CD4-positive, alpha-beta T cell (primary cell): ENCODE results near the gene KCNG1. TPM values are rescaled to one million over a fixed set of nuclear protein-coding genes. Genes with fewer than 3 reads are reported as not detected.

Experiments used
- ATAC-seq: fragments of 200-7000 bp; cut with Tn5 transposase; one replicate; pipeline ENCODE4 v1.10.0; 2022; ENCODE audit warnings: mild to moderate bottlenecking; ENCODE audit not compliant: poor library complexity
- CTCF ChIA-PET: fragments of 350-600 bp; sonication (Branson Sonifier 250); formaldehyde crosslinking; loops from one replicate; lab custom pipeline; 2021; ENCODE audit warnings: antibody characterized with exemption, inconsistent platforms; lab: Charles Lee
- POLR2A ChIA-PET: fragments of 350-600 bp; sonication (Branson Sonifier 250); formaldehyde crosslinking; loops from one replicate; lab custom pipeline; 2021; ENCODE audit warnings: antibody characterized with exemption, inconsistent platforms; lab: Charles Lee
- DNase-seq, 14 experiments: peaks; one replicate each; pipeline ENCODE4 v3.0.0-alpha.2; 2013 to 2020; ENCODE audit warnings: mixed read lengths in 2 of 14
- H3K27ac ChIP-seq, 2 donors: one replicate each; pipeline versions ENCODE4 v1.5.1 to v1.7.0; 2013; ENCODE audit warnings: low read length in 2 of 2, low read depth in 1 of 2, mild to moderate bottlenecking in 1 of 2
- H3K27me3 ChIP-seq, 2 experiments: 1 replicate in 1 of 2; 2 replicates in 1 of 2; pipeline versions ENCODE4 v1.6.1 to v1.7.0; 2013; ENCODE audit warnings: low read length in 2 of 2, control low read depth in 1 of 2, mild to moderate bottlenecking in 1 of 2, moderate library complexity in 1 of 2; ENCODE audit not compliant: insufficient read depth in 2 of 2, control insufficient read depth in 1 of 2
- H3K36me3 ChIP-seq: one replicate; pipeline ENCODE4 v1.6.1; 2013; ENCODE audit warnings: low read length, control low read depth; ENCODE audit not compliant: insufficient read depth
- H3K4me1 ChIP-seq: one replicate; pipeline ENCODE4 v1.6.1; 2013; ENCODE audit warnings: low read length, control low read depth; ENCODE audit not compliant: insufficient read depth
- H3K4me3 ChIP-seq: one replicate; pipeline ENCODE4 v1.5.1; 2013; ENCODE audit warnings: mild to moderate bottlenecking, low read length, moderate library complexity
- H3K9me3 ChIP-seq, 2 experiments: 1 replicate in 1 of 2; 2 replicates in 1 of 2; pipeline versions ENCODE4 v1.6.1 to v1.7.0; 2013; ENCODE audit warnings: low read length in 2 of 2, mild to moderate bottlenecking in 2 of 2, control low read depth in 1 of 2, moderate library complexity in 1 of 2; ENCODE audit not compliant: control insufficient read depth in 1 of 2, insufficient read depth in 1 of 2
- H3K27ac Mint-ChIP-seq: one replicate; pipeline ENCODE4 v1.8.0; 2020; ENCODE audit warnings: mixed read lengths
- H3K27me3 Mint-ChIP-seq: one replicate; pipeline ENCODE4 v1.8.0; 2021; ENCODE audit warnings: mixed read lengths
- H3K36me3 Mint-ChIP-seq: one replicate; pipeline ENCODE4 v1.8.0; 2021; ENCODE audit warnings: low read depth, mixed read lengths
- H3K4me1 Mint-ChIP-seq: one replicate; pipeline ENCODE4 v1.8.0; 2021; ENCODE audit warnings: low read depth, mixed read lengths
- H3K4me3 Mint-ChIP-seq: one replicate; pipeline ENCODE4 v1.8.0; 2020; ENCODE audit warnings: mild to moderate bottlenecking, mixed read lengths
- H3K9me3 Mint-ChIP-seq: one replicate; pipeline ENCODE4 v1.8.0; 2020; ENCODE audit warnings: mixed read lengths
- CTCF ChIP-seq: fragments of 200-600 bp; IDR thresholded peaks from one replicate; pipeline ENCODE4 v1.8.0; 2022; ENCODE audit warnings: antibody characterized with exemption, mild to moderate bottlenecking
- intact Hi-C, 2 experiments: fragments of 100-400 bp; cut with DNase I in 1 of 2; cut with micrococcal nuclease in 1 of 2; formaldehyde crosslinking; loops; one replicate each; pipeline versions ENCODE4 v1.15.1 to v1.9.0; 2023 to 2025; cut with DNase I, micrococcal nuclease
- total RNA-seq, 174 experiments: library from RNA in 2 of 174; stranded (reverse) in 2 of 174; gene quantifications; one replicate each; pipeline ENCODE4 v1.2.3 and lab custom pipeline; 2021 to 2026

KCNG1 gene
- total RNA-seq, 2 experiments from 2014 or later: not detected

GRCh38 chr20:50996901-50997865, 25.7 kb downstream of the KCNG1 start:
- Histone ChIP-seq H3K27ac (no peak overlapping the region), H3K4me1 (no peaks in the 10 kb centered on the region), H3K9me3 (peaks cover 0 to 5% of the 10 kb centered on the region in 2 experiments), H3K27me3 (peaks cover 0 to 8% of the 10 kb centered on the region in 2 experiments), H3K4me3 (no peak overlapping the region), H3K36me3 (no peaks in the 10 kb centered on the region)
- DNase-seq: no peak
- Mint-ChIP-seq H3K4me1 (no peaks in the 10 kb centered on the region), H3K36me3 (no peaks in the 10 kb centered on the region), H3K9me3 (no peaks in the 10 kb centered on the region), H3K4me3 (no peak overlapping the region), H3K27ac (no peak overlapping the region), H3K27me3 (peaks cover 33% of the 10 kb centered on the region)
- intact Hi-C loops: no loop called here
- POLR2A ChIA-PET: no interaction called here
- CTCF ChIA-PET: no interaction called here
- no peak for ATAC-seq
- no peak for TF ChIP-seq CTCF

- peaks cover 0 to 5% of the 10 kb centered on the region in 2 experiments for H3K9me3 ChIP-seq
- Mint-ChIP-seq H3K27ac (no peak overlapping the region), H3K9me3 (no peaks in the 10 kb centered on the region), H3K36me3 (no peaks in the 10 kb centered on the region), H3K27me3 (peaks cover 30% of the 10 kb centered on the region), H3K4me1 (no peaks in the 10 kb centered on the region), H3K4me3 (no peak overlapping the region)
- intact Hi-C loops: no loop called here
- TF ChIP-seq CTCF: no peak
- POLR2A ChIA-PET: no interaction called here
- no peaks in the 10 kb centered on the region for H3K36me3 ChIP-seq
- peaks cover 0 to 8% of the 10 kb centered on the region in 2 experiments for H3K27me3 ChIP-seq
- no peak overlapping the region for H3K4me3 ChIP-seq
- H3K4me1 ChIP-seq: no peaks in the 10 kb centered on the region
- ATAC-seq (no peak), DNase-seq (no peak)
- no peak overlapping the region for H3K27ac ChIP-seq
- CTCF ChIA-PET: no interaction called here
These were observed 27.4 kb downstream of the KCNG1 start for GRCh38 chr20:50995506-50995905.

- H3K36me3 ChIP-seq: no peaks in the 10 kb centered on the region
- Mint-ChIP-seq H3K4me3 (no peak overlapping the region), H3K4me1 (no peaks in the 10 kb centered on the region), H3K36me3 (no peaks in the 10 kb centered on the region), H3K9me3 (no peaks in the 10 kb centered on the region), H3K27ac (no peak overlapping the region), H3K27me3 (peaks cover 16% of the 10 kb centered on the region)
- TF ChIP-seq CTCF: no peak
- ATAC-seq (no peak), DNase-seq (no peak)
- ChIA-PET POLR2A (no interaction called here), CTCF (no interaction called here)
- intact Hi-C loops: no loop called here
- peaks cover 0 to 5% of the 10 kb centered on the region in 2 experiments for H3K9me3 ChIP-seq
- no peak overlapping the region for H3K4me3 ChIP-seq
- no peak overlapping the region for H3K27ac ChIP-seq
- no peaks in the 10 kb centered on the region for H3K4me1 ChIP-seq
- peaks cover 0 to 4% of the 10 kb centered on the region in 2 experiments for H3K27me3 ChIP-seq
These were observed 29.0 kb downstream of the KCNG1 start for GRCh38 chr20:50993876-50994275.
